ENCODE results near the gene ZNF385C. TPM values are rescaled to one million over a fixed set of nuclear protein-coding genes. Genes with fewer than 3 reads are reported as not detected.
A peak's percentile ranks its signal among the peaks of the same experiment; 100 is the strongest.

Gene ZNF385C
- total and polyA plus RNA-seq, 2 of the 13 experiments (the other 11 are each of a cell fraction or from before 2014, with no cell fraction given), result 2.3 to 6.1 TPM

DNA sequence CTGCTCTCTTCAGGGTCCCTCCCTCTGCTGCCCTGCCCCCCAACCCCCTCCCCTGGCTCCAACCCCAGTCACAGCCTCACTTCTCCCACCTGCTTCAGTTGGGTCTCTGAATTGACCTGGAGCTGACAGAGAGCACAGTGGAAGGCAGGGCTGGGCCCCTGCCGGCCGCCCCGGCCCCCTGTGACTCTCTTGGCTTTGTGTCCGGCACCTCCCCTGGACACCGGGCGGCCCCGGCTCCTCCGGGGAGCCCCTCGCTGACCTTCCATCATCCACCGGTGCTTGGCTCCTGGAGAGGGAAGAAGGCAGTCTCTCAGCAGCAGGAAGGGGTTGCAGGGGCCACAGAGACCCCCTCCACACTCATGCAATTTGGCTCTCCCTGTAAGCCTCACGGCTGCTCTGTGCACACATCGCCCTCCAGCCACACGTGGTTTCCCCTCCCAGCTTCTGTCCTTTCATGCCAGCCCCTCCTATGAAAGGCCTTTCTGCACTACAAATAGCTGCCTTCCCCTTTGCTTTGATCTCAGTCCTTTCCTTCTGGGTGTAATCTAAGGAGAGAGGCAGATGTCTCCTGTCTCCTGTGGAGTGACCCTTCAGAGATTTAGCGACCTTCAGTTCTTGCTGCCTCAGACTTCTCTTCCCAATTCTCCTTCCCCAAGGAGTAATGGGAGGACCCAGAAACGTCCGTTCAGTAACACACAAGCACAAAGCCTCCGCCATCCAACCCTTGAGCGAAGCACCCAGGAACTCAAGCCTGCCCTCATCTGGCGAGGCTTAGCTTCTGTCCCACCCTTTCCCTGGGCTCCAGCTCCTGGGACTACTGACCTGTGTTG, 70.1 kb downstream of the ZNF385C start (continued):
- TF ChIP-seq, protein P1, sequence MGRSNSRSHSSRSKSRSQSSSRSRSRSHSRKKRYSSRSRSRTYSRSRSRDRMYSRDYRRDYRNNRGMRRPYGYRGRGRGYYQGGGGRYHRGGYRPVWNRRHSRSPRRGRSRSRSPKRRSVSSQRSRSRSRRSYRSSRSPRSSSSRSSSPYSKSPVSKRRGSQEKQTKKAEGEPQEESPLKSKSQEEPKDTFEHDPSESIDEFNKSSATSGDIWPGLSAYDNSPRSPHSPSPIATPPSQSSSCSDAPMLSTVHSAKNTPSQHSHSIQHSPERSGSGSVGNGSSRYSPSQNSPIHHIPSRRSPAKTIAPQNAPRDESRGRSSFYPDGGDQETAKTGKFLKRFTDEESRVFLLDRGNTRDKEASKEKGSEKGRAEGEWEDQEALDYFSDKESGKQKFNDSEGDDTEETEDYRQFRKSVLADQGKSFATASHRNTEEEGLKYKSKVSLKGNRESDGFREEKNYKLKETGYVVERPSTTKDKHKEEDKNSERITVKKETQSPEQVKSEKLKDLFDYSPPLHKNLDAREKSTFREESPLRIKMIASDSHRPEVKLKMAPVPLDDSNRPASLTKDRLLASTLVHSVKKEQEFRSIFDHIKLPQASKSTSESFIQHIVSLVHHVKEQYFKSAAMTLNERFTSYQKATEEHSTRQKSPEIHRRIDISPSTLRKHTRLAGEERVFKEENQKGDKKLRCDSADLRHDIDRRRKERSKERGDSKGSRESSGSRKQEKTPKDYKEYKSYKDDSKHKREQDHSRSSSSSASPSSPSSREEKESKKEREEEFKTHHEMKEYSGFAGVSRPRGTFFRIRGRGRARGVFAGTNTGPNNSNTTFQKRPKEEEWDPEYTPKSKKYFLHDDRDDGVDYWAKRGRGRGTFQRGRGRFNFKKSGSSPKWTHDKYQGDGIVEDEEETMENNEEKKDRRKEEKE (IDR thresholded peaks at IDR 0.05), result no peak
- no peak for TF ChIP-seq ISL2 (CRISPR knock-in tag; IDR thresholded peaks at IDR 0.05)
- no peak for TF ChIP-seq ZNF629 (CRISPR knock-in tag; conservative IDR thresholded peaks at IDR 0.05)
- no peak for TF ChIP-seq NFKB2 (CRISPR knock-in tag; IDR thresholded peaks at IDR 0.05; ENCODE audit: borderline replicate concordance)
- no peak for TF ChIP-seq ZNF562 (CRISPR knock-in tag; IDR thresholded peaks at IDR 0.05; ENCODE audit: borderline replicate concordance)
- peak; percentile 31; the same call in 1 of the 2 replicates for TF ChIP-seq ZNF224 (CRISPR knock-in tag; IDR thresholded peaks at IDR 0.05)
- no peak for TF ChIP-seq ZNF607 (CRISPR knock-in tag; IDR thresholded peaks at IDR 0.05; ENCODE audit: borderline replicate concordance)
- peak; percentile 56; the same call in 1 of the 2 replicates for TF ChIP-seq ELF3 (CRISPR knock-in tag; IDR thresholded peaks at IDR 0.05)
- no peak; the same call in 1 of the 2 replicates for TF ChIP-seq ZSCAN9 (CRISPR knock-in tag; IDR thresholded peaks at IDR 0.05; ENCODE audit: borderline replicate concordance)
- no peak for TF ChIP-seq SYNCRIP (IDR thresholded peaks at IDR 0.05; ENCODE audit: insufficient read depth, low read depth, low read length)
- TF ChIP-seq, protein P2, sequence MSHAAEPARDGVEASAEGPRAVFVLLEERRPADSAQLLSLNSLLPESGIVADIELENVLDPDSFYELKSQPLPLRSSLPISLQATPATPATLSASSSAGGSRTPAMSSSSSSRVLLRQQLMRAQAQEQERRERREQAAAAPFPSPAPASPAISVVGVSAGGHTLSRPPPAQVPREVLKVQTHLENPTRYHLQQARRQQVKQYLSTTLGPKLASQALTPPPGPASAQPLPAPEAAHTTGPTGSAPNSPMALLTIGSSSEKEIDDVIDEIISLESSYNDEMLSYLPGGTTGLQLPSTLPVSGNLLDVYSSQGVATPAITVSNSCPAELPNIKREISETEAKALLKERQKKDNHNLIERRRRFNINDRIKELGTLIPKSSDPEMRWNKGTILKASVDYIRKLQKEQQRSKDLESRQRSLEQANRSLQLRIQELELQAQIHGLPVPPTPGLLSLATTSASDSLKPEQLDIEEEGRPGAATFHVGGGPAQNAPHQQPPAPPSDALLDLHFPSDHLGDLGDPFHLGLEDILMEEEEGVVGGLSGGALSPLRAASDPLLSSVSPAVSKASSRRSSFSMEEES (CRISPR knock-in tag; IDR thresholded peaks at IDR 0.05), result peak; percentile 36; the same call in 1 of the 2 replicates
- peak; percentile 76; the same call in 1 of the 2 replicates for TF ChIP-seq YEATS2 (CRISPR knock-in tag; IDR thresholded peaks at IDR 0.05; ENCODE audit: borderline replicate concordance)
- no peak for TF ChIP-seq ZBTB20 (CRISPR knock-in tag; IDR thresholded peaks at IDR 0.05; ENCODE audit: borderline replicate concordance, low read depth)
- TF ChIP-seq, protein P3, sequence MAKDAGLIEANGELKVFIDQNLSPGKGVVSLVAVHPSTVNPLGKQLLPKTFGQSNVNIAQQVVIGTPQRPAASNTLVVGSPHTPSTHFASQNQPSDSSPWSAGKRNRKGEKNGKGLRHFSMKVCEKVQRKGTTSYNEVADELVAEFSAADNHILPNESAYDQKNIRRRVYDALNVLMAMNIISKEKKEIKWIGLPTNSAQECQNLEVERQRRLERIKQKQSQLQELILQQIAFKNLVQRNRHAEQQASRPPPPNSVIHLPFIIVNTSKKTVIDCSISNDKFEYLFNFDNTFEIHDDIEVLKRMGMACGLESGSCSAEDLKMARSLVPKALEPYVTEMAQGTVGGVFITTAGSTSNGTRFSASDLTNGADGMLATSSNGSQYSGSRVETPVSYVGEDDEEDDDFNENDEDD (CRISPR knock-in tag; IDR thresholded peaks at IDR 0.05; ENCODE audit: borderline replicate concordance), result peak; percentile 9; the same call in 1 of the 2 replicates
- TF ChIP-seq ZNF782 (CRISPR knock-in tag; IDR thresholded peaks at IDR 0.05; ENCODE audit: borderline replicate concordance), result no peak
- no peak for TF ChIP-seq PRMT3 (CRISPR knock-in tag; IDR thresholded peaks at IDR 0.05; ENCODE audit: borderline replicate concordance, low read depth)
- TF ChIP-seq, protein P4, sequence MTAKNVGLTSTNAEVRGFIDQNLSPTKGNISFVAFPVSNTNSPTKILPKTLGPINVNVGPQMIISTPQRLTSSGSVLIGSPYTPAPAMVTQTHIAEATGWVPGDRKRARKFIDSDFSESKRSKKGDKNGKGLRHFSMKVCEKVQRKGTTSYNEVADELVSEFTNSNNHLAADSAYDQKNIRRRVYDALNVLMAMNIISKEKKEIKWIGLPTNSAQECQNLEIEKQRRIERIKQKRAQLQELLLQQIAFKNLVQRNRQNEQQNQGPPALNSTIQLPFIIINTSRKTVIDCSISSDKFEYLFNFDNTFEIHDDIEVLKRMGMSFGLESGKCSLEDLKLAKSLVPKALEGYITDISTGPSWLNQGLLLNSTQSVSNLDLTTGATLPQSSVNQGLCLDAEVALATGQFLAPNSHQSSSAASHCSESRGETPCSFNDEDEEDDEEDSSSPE (CRISPR knock-in tag; IDR thresholded peaks at IDR 0.05), result no peak
